ENCODE data around the gene TUBGCP4. TPM values are rescaled to one million over a fixed set of nuclear protein-coding genes. Genes with fewer than 3 reads are reported as not detected.

Gene TUBGCP4
- polyA plus RNA-seq, 1 donor, result 16.4 TPM

GRCh38 chr15:43423793-43424192 is 52.9 kb downstream of the TUBGCP4 start:
- H3K9me3 ChIP-seq (ENCODE audit: control insufficient read depth, low read depth, low read length), result no peaks in the 10 kb centered on the region
- H3K36me3 ChIP-seq (ENCODE audit: control insufficient read depth, insufficient read depth, low read length), result peaks cover 68% of the 10 kb centered on the region
- H3K27me3 ChIP-seq (ENCODE audit: control insufficient read depth, insufficient read depth, low read length), result no peaks in the 10 kb centered on the region
- H3K27ac ChIP-seq (ENCODE audit: low read length), result no peak overlapping the region
- DNase-seq, result no peak
- 97% methylated on average over 3 of the region's 3 CpGs for WGBS (ENCODE audit: insufficient coverage, low lambda C conversion rate)
- H3K4me1 ChIP-seq (ENCODE audit: control insufficient read depth, insufficient read depth, low read length), result no peaks in the 10 kb centered on the region
- H3K4me3 ChIP-seq (ENCODE audit: low read length), result no peak overlapping the region

GRCh38 chr15:43429687-43430086 is 58.8 kb downstream of the TUBGCP4 start:
- Histone ChIP-seq H3K27me3 (ENCODE audit: control insufficient read depth, insufficient read depth, low read length) (no peaks in the 10 kb centered on the region), H3K4me3 (ENCODE audit: low read length) (no peak overlapping the region), H3K4me1 (ENCODE audit: control insufficient read depth, insufficient read depth, low read length) (no peaks in the 10 kb centered on the region), H3K27ac (ENCODE audit: low read length) (no peak overlapping the region), H3K36me3 (ENCODE audit: control insufficient read depth, insufficient read depth, low read length) (peaks cover 49% of the 10 kb centered on the region), H3K9me3 (ENCODE audit: control insufficient read depth, low read depth, low read length) (no peaks in the 10 kb centered on the region)
- DNase-seq, result no peak
- WGBS (ENCODE audit: insufficient coverage, low lambda C conversion rate), result 80% methylated on average over 1 of the region's 3 CpGs

DNA sequence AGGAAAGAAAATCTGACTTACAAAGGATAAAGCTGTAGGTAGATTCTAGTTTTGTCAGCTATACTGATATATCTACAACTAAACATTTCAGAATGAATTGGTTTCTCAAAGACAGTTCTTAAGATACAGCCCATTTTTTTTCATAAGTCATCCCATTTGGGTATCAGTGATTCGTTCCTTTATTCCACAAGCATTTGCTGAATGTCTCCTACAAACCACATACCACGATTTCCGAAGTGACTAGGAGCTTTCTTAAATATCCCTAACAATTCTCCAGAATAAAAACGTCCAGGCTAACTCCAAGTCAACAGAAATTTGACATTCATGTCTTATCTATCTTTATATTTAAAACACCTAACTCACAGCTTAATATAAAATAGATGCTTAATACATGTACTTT is 62.3 kb downstream of the TUBGCP4 start:
- Histone ChIP-seq H3K4me1 (ENCODE audit: control insufficient read depth, insufficient read depth, low read length) (no peaks in the 10 kb centered on the region), H3K9me3 (ENCODE audit: control insufficient read depth, low read depth, low read length) (no peaks in the 10 kb centered on the region), H3K27ac (ENCODE audit: low read length) (no peak overlapping the region), H3K4me3 (ENCODE audit: low read length) (no peak overlapping the region), H3K36me3 (ENCODE audit: control insufficient read depth, insufficient read depth, low read length) (peaks cover 43% of the 10 kb centered on the region), H3K27me3 (ENCODE audit: control insufficient read depth, insufficient read depth, low read length) (no peaks in the 10 kb centered on the region)
- WGBS (ENCODE audit: insufficient coverage, low lambda C conversion rate), result 97% methylated on average over 4 of the region's 4 CpGs
- no peak for DNase-seq

GRCh38 chr15:43433661-43434303 is 62.9 kb downstream of the TUBGCP4 start:
- no peak overlapping the region for H3K27ac ChIP-seq (ENCODE audit: low read length)
- WGBS (ENCODE audit: insufficient coverage, low lambda C conversion rate), result 100% methylated on average over 3 of the region's 3 CpGs
- no peak for DNase-seq
- H3K4me3 ChIP-seq (ENCODE audit: low read length), result no peak overlapping the region
- no peaks in the 10 kb centered on the region for H3K9me3 ChIP-seq (ENCODE audit: control insufficient read depth, low read depth, low read length)
- peaks cover 43% of the 10 kb centered on the region for H3K36me3 ChIP-seq (ENCODE audit: control insufficient read depth, insufficient read depth, low read length)
- H3K4me1 ChIP-seq (ENCODE audit: control insufficient read depth, insufficient read depth, low read length), result no peaks in the 10 kb centered on the region
- H3K27me3 ChIP-seq (ENCODE audit: control insufficient read depth, insufficient read depth, low read length), result no peaks in the 10 kb centered on the region

DNA sequence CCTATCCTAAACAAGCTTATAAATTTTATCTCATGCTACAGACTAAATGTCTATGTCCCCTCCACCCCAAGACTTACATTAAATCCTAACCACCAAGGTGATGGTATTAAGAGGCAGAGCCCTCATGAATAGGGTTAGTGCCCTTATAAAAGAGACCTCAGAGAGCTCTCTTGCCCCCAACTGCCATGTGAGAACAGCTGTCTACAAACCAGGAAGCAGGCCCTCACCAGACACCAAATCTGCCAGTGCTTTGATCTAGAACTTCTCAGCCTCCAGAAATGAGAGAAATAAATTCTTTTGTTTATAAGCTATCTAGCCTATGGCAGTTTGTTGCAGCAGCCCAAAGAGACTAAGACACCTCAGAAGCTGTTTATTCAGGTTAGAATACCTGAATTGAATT is 63.5 kb downstream of the TUBGCP4 start:
- Histone ChIP-seq H3K36me3 (ENCODE audit: control insufficient read depth, insufficient read depth, low read length) (peaks cover 46% of the 10 kb centered on the region), H3K9me3 (ENCODE audit: control insufficient read depth, low read depth, low read length) (no peaks in the 10 kb centered on the region), H3K4me1 (ENCODE audit: control insufficient read depth, insufficient read depth, low read length) (no peaks in the 10 kb centered on the region), H3K27ac (ENCODE audit: low read length) (no peak overlapping the region), H3K27me3 (ENCODE audit: control insufficient read depth, insufficient read depth, low read length) (no peaks in the 10 kb centered on the region), H3K4me3 (ENCODE audit: low read length) (no peak overlapping the region)
- DNase-seq, result no peak

DNA sequence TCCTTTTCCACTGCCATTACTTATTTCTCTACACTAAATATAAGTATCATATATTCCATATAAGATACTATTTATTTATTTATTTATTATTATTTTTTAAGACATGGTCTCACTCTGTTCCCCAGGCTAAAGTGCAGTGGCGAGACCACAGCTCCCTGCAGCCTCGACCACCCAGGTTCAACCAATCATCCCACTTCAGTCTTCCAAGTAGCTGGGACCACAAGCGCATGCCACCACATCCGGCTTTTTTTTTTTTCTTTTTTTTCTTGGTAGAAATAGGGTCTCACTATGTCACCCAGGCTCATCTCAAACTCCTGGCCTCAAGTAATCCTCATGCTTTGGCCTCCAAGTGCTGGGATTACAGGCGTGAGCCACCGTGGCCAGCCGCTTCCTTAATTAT is 65.5 kb downstream of the TUBGCP4 start:
- H3K27me3 ChIP-seq (ENCODE audit: control insufficient read depth, insufficient read depth, low read length), result no peaks in the 10 kb centered on the region
- H3K4me3 ChIP-seq (ENCODE audit: low read length), result no peak overlapping the region
- H3K27ac ChIP-seq (ENCODE audit: low read length), result no peak overlapping the region
- no CpG with 5 or more reads among the region's 7 CpGs for WGBS (ENCODE audit: insufficient coverage, low lambda C conversion rate)
- no peaks in the 10 kb centered on the region for H3K4me1 ChIP-seq (ENCODE audit: control insufficient read depth, insufficient read depth, low read length)
- peaks cover 52% of the 10 kb centered on the region for H3K36me3 ChIP-seq (ENCODE audit: control insufficient read depth, insufficient read depth, low read length)
- H3K9me3 ChIP-seq (ENCODE audit: control insufficient read depth, low read depth, low read length), result no peaks in the 10 kb centered on the region
- no peak for DNase-seq

GRCh38 chr15:43439268-43439667 is 68.4 kb downstream of the TUBGCP4 start:
- no peak overlapping the region for H3K4me3 ChIP-seq (ENCODE audit: low read length)
- no peak overlapping the region for H3K27ac ChIP-seq (ENCODE audit: low read length)
- H3K9me3 ChIP-seq (ENCODE audit: control insufficient read depth, low read depth, low read length), result no peaks in the 10 kb centered on the region
- 86% methylated on average over 1 of the region's 3 CpGs for WGBS (ENCODE audit: insufficient coverage, low lambda C conversion rate)
- DNase-seq, result no peak
- H3K27me3 ChIP-seq (ENCODE audit: control insufficient read depth, insufficient read depth, low read length), result no peaks in the 10 kb centered on the region
- no peaks in the 10 kb centered on the region for H3K4me1 ChIP-seq (ENCODE audit: control insufficient read depth, insufficient read depth, low read length)
- peaks cover 45% of the 10 kb centered on the region for H3K36me3 ChIP-seq (ENCODE audit: control insufficient read depth, insufficient read depth, low read length)

DNA sequence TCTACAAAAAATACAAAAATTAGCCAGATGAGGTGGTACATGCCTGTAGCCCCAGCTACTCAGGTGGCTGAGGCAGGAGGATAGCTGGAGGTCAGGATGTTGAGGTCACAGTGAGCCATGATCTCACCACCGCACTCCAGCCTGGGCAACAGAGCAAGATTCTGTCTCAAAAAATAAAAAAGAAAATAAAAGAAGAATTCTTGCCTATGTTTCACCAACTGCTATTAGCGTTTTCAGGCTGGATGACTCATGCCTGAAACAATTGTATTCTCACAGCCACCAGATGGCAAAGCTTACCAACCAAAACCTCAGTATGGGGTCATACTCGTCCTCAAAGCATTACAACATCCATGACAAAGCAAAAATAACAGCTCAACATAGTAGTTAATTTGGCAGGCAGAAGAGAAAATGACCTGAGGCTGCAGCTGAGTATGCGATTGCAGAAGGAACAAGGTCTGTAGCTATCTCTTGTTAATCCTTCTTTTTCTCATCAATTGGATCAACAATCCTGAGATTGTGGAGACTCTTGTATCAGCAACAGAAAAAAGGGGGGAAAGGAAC is 69.9 kb downstream of the TUBGCP4 start:
- Histone ChIP-seq H3K4me1 (ENCODE audit: control insufficient read depth, insufficient read depth, low read length) (no peaks in the 10 kb centered on the region), H3K9me3 (ENCODE audit: control insufficient read depth, low read depth, low read length) (no peaks in the 10 kb centered on the region), H3K27ac (ENCODE audit: low read length) (no peak overlapping the region), H3K4me3 (ENCODE audit: low read length) (no peak overlapping the region), H3K36me3 (ENCODE audit: control insufficient read depth, insufficient read depth, low read length) (peaks cover 57% of the 10 kb centered on the region), H3K27me3 (ENCODE audit: control insufficient read depth, insufficient read depth, low read length) (no peaks in the 10 kb centered on the region)
- WGBS (ENCODE audit: insufficient coverage, low lambda C conversion rate), result no CpG with 5 or more reads among the region's 4 CpGs
- peak; percentile 38 to 49 for DNase-seq

DNA sequence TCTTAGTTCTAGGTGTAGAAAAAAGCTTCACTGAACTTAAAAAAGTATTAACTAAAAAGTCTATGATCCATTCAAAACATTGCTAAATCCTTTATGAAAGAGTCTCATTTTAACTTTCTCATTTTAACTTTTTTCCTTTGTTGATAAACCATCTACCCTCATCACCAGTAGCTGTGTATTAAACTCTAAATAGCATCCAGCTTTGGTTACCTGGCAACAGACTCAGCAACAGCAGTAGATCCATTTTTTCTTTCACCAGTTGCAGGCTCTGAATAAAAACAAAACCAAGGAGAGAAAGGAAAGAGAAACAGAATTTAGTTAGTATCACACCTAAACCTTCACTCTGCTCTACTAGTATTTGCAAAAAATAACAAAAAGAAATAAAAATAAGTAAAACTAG is 70.4 kb downstream of the TUBGCP4 start:
- Histone ChIP-seq H3K9me3 (ENCODE audit: control insufficient read depth, low read depth, low read length) (no peaks in the 10 kb centered on the region), H3K36me3 (ENCODE audit: control insufficient read depth, insufficient read depth, low read length) (peaks cover 55% of the 10 kb centered on the region), H3K4me1 (ENCODE audit: control insufficient read depth, insufficient read depth, low read length) (no peaks in the 10 kb centered on the region), H3K27ac (ENCODE audit: low read length) (no peak overlapping the region), H3K27me3 (ENCODE audit: control insufficient read depth, insufficient read depth, low read length) (no peaks in the 10 kb centered on the region), H3K4me3 (ENCODE audit: low read length) (no peak overlapping the region)
- DNase-seq, result no peak

- WGBS (ENCODE audit: insufficient coverage, low lambda C conversion rate), result no CpG with 5 or more reads among the region's 2 CpGs
- no peaks in the 10 kb centered on the region for H3K4me1 ChIP-seq (ENCODE audit: control insufficient read depth, insufficient read depth, low read length)
- H3K4me3 ChIP-seq (ENCODE audit: low read length), result no peak overlapping the region
- no peak overlapping the region for H3K27ac ChIP-seq (ENCODE audit: low read length)
- H3K36me3 ChIP-seq (ENCODE audit: control insufficient read depth, insufficient read depth, low read length), result peaks cover 30% of the 10 kb centered on the region
- no peaks in the 10 kb centered on the region for H3K9me3 ChIP-seq (ENCODE audit: control insufficient read depth, low read depth, low read length)
- DNase-seq, result no peak
- H3K27me3 ChIP-seq (ENCODE audit: control insufficient read depth, insufficient read depth, low read length), result no peaks in the 10 kb centered on the region
Observed at GRCh38 chr15:43446344-43446743, 75.4 kb downstream of the TUBGCP4 start.

- Histone ChIP-seq H3K27me3 (ENCODE audit: control insufficient read depth, insufficient read depth, low read length) (no peaks in the 10 kb centered on the region), H3K4me1 (ENCODE audit: control insufficient read depth, insufficient read depth, low read length) (no peaks in the 10 kb centered on the region), H3K36me3 (ENCODE audit: control insufficient read depth, insufficient read depth, low read length) (peaks cover 22% of the 10 kb centered on the region), H3K9me3 (ENCODE audit: control insufficient read depth, low read depth, low read length) (no peaks in the 10 kb centered on the region), H3K4me3 (ENCODE audit: low read length) (no peak overlapping the region), H3K27ac (ENCODE audit: low read length) (no peak overlapping the region)
- DNase-seq, result no peak
- 100% methylated on average over 1 of the region's 1 CpG for WGBS (ENCODE audit: insufficient coverage, low lambda C conversion rate)
Observed at GRCh38 chr15:43449981-43450380, 79.1 kb downstream of the TUBGCP4 start.
